Neural cell (in vitro differentiated cells): ENCODE results near the gene RAD51C. TPM values are rescaled to one million over a fixed set of nuclear protein-coding genes. Genes with fewer than 3 reads are reported as not detected.

ENCODE experiments used
- H2AFZ ChIP-seq: fragments of 200-600, 300-800 bp; sonication (generic), shearing (Covaris generic); 2 replicates; pipeline ENCODE4 v1.6.0; 2014; ENCODE audit warnings: low read depth, mild to moderate bottlenecking, antibody characterized with exemption, low read length, moderate library complexity
- H3F3A ChIP-seq: fragments of 200-600 bp; shearing (Covaris generic); 2 replicates; pipeline ENCODE4 v1.6.1; 2016; ENCODE audit warnings: mild to moderate bottlenecking, moderate library complexity, mixed read lengths, antibody characterized with exemption, low read length; ENCODE audit not compliant: insufficient read depth, poor library complexity, severe bottlenecking
- H3K27ac ChIP-seq: fragments of 200-600, 300-800 bp; sonication (generic), shearing (Covaris generic); 2 replicates; pipeline ENCODE4 v1.5.1; 2014; ENCODE audit warnings: mild to moderate bottlenecking, low read length, moderate library complexity
- H3K27me3 ChIP-seq: fragments of 300-800, 200-600 bp; sonication (generic), shearing (Covaris generic); 2 replicates; pipeline ENCODE4 v1.6.0; 2014; ENCODE audit warnings: mild to moderate bottlenecking, low read depth, low read length, moderate library complexity; ENCODE audit not compliant: insufficient read depth
- H3K36me3 ChIP-seq: fragments of 300-800, 200-600 bp; sonication (generic), shearing (Covaris generic); 2 replicates; pipeline ENCODE4 v1.5.1; 2014; ENCODE audit warnings: mild to moderate bottlenecking, antibody characterized with exemption, low read length, moderate library complexity; ENCODE audit not compliant: insufficient read depth
- H3K4me2 ChIP-seq: fragments of 300-800, 200-600 bp; sonication (generic), shearing (Covaris generic); 2 replicates; pipeline ENCODE4 v1.6.0; 2014; ENCODE audit warnings: mild to moderate bottlenecking, low read length
- H3K4me3 ChIP-seq: fragments of 300-800, 200-600 bp; sonication (generic), shearing (Covaris generic); 2 replicates; pipeline ENCODE4 v1.5.1; 2014; ENCODE audit warnings: mild to moderate bottlenecking, low read length, moderate library complexity
- H3K79me2 ChIP-seq: fragments of 200-600 bp; shearing (Covaris generic); replicated peaks from 2 replicates; pipeline ENCODE4 v1.6.0; 2014; ENCODE audit warnings: mild to moderate bottlenecking, low read length, moderate library complexity; ENCODE audit not compliant: insufficient read depth
- H3K9ac ChIP-seq: fragments of 300-800, 200-600 bp; sonication (generic), shearing (Covaris generic); 2 replicates; pipeline ENCODE4 v1.6.1; 2016; ENCODE audit warnings: mild to moderate bottlenecking, low read length, mixed read lengths
- H3K9me2 ChIP-seq: fragments of 200-600 bp; shearing (Covaris generic); 2 replicates; pipeline ENCODE4 v1.6.1; 2016; ENCODE audit warnings: mild to moderate bottlenecking, low read length, mixed read lengths; ENCODE audit not compliant: insufficient read depth
- H3K9me3 ChIP-seq: fragments of 200-600, 300-800 bp; sonication (generic), shearing (Covaris generic); 2 replicates; pipeline ENCODE4 v1.6.1; 2016; ENCODE audit warnings: mild to moderate bottlenecking, mixed run types, low read length, moderate library complexity, mixed read lengths
- H4K20me1 ChIP-seq: fragments of 200-600 bp; shearing (Covaris generic); 2 replicates; pipeline ENCODE4 v1.6.1; 2016; ENCODE audit warnings: mild to moderate bottlenecking, mixed run types; ENCODE audit not compliant: insufficient read depth
- CTCF ChIP-seq: fragments of 450-650 bp; IDR thresholded peaks from 2 replicates; pipeline ENCODE4 v1.5.1; 2014; ENCODE audit warnings: antibody characterized with exemption, mild to moderate bottlenecking, moderate library complexity; ENCODE audit not compliant: poor library complexity, severe bottlenecking
- EP300 ChIP-seq: fragments of 450-650 bp; conservative IDR thresholded peaks from 2 replicates; pipeline ENCODE4 v1.6.1; 2014; ENCODE audit warnings: antibody characterized with exemption, mild to moderate bottlenecking, moderate library complexity; ENCODE audit not compliant: poor library complexity, severe bottlenecking
- EZH2 ChIP-seq: fragments of 200-600, 300-800 bp; shearing (Covaris generic), sonication (generic); IDR thresholded peaks from 2 replicates; pipeline ENCODE4 v1.6.1; 2014; ENCODE audit warnings: antibody characterized with exemption, low read length, borderline replicate concordance, mild to moderate bottlenecking; ENCODE audit not compliant: insufficient read depth, poor library complexity, severe bottlenecking
- MXI1 ChIP-seq: fragments of 450-650 bp; conservative IDR thresholded peaks from 2 replicates; pipeline ENCODE4 v1.6.1; 2014; ENCODE audit warnings: antibody characterized with exemption, mild to moderate bottlenecking; ENCODE audit not compliant: poor library complexity, severe bottlenecking
- POLR2AphosphoS5 ChIP-seq: IDR thresholded peaks from 2 replicates; pipeline ENCODE4 v1.6.1; 2012
- RAD21 ChIP-seq: fragments of 450-650 bp; conservative IDR thresholded peaks from 2 replicates; pipeline ENCODE4 v1.6.1; 2014; ENCODE audit warnings: antibody characterized with exemption, mild to moderate bottlenecking, moderate library complexity
- SMC3 ChIP-seq: fragments of 450-650 bp; conservative IDR thresholded peaks from 2 replicates; pipeline ENCODE4 v1.6.1; 2014; ENCODE audit warnings: antibody characterized with exemption, mild to moderate bottlenecking, moderate library complexity; ENCODE audit not compliant: poor library complexity
- TAF1 ChIP-seq: IDR thresholded peaks from 2 replicates; pipeline ENCODE4 v1.6.1; 2012; ENCODE audit warnings: low read depth
- polyA plus RNA-seq: library from polyadenylated mRNA; depleted of rRNA; stranded (reverse); fragments of >200 nt; gene quantifications from 2 replicates; pipeline ENCODE4 v1.2.3, GENCODE V29; 2014
- TF ChIP-seq, protein P1 (sequence below): IDR thresholded peaks from 2 replicates; pipeline ENCODE4 v1.6.1; 2012; ENCODE audit warnings: borderline replicate concordance

Gene RAD51C
- polyA plus RNA-seq, 1 donor from 2014 or later, result 25.1 TPM

DNA sequence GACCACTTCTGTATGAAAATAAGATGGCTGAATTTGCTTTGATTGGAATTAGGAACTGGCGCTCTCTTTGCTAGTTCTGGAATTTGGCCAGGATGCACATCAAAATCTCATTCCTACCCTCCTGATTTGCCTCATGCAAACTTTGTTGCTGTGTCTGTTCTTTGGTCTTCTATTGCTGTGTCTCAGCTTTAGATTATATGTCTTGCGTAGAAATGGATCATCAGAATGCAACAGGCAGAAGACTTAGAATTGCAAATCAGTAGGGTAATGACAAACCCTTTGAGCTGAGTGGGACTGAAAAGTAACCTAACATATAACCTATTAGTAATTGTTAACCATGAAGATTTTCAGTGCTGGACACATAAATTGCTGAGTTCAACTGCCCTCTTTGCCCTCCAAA lies 30.3 kb downstream of the RAD51C start:
- no peaks in the 10 kb centered on the region for H3K79me2 ChIP-seq
- no peak overlapping the region for H3K4me2 ChIP-seq
- H2AFZ ChIP-seq, result no peak overlapping the region
- no peak overlapping the region for H3K9ac ChIP-seq
- no peaks in the 10 kb centered on the region for H3K27me3 ChIP-seq
- no peaks in the 10 kb centered on the region for H3K9me2 ChIP-seq
- no peak overlapping the region for H3K27ac ChIP-seq
- H4K20me1 ChIP-seq, result no peaks in the 10 kb centered on the region
- no peaks in the 10 kb centered on the region for H3K9me3 ChIP-seq
- H3F3A ChIP-seq, result no peaks in the 10 kb centered on the region
- H3K4me3 ChIP-seq, result no peak overlapping the region
- TF ChIP-seq POLR2AphosphoS5 (no peak), EZH2 (no peak), SMC3 (no peak), EP300 (no peak), RAD21 (no peak), CTCF (no peak), TAF1 (no peak), MXI1 (no peak)
- TF ChIP-seq, protein P1, sequence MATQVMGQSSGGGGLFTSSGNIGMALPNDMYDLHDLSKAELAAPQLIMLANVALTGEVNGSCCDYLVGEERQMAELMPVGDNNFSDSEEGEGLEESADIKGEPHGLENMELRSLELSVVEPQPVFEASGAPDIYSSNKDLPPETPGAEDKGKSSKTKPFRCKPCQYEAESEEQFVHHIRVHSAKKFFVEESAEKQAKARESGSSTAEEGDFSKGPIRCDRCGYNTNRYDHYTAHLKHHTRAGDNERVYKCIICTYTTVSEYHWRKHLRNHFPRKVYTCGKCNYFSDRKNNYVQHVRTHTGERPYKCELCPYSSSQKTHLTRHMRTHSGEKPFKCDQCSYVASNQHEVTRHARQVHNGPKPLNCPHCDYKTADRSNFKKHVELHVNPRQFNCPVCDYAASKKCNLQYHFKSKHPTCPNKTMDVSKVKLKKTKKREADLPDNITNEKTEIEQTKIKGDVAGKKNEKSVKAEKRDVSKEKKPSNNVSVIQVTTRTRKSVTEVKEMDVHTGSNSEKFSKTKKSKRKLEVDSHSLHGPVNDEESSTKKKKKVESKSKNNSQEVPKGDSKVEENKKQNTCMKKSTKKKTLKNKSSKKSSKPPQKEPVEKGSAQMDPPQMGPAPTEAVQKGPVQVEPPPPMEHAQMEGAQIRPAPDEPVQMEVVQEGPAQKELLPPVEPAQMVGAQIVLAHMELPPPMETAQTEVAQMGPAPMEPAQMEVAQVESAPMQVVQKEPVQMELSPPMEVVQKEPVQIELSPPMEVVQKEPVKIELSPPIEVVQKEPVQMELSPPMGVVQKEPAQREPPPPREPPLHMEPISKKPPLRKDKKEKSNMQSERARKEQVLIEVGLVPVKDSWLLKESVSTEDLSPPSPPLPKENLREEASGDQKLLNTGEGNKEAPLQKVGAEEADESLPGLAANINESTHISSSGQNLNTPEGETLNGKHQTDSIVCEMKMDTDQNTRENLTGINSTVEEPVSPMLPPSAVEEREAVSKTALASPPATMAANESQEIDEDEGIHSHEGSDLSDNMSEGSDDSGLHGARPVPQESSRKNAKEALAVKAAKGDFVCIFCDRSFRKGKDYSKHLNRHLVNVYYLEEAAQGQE, result no peak
- H3K36me3 ChIP-seq, result no peaks in the 10 kb centered on the region

GRCh38 chr17:58728798-58729197 lies 36.4 kb downstream of the RAD51C start:
- Histone ChIP-seq H3K27me3 (no peaks in the 10 kb centered on the region), H3K4me3 (no peak overlapping the region), H3K9me3 (no peaks in the 10 kb centered on the region), H3K4me2 (no peak overlapping the region), H3K36me3 (no peaks in the 10 kb centered on the region), H3K9me2 (no peaks in the 10 kb centered on the region), H2AFZ (no peak overlapping the region), H3K79me2 (no peaks in the 10 kb centered on the region), H4K20me1 (no peaks in the 10 kb centered on the region), H3F3A (no peaks in the 10 kb centered on the region), H3K27ac (no peak overlapping the region), H3K9ac (no peak overlapping the region)
- TF ChIP-seq EZH2, result no peak
- no peak for TF ChIP-seq TAF1
- TF ChIP-seq, protein P1, result no peak
- no peak for TF ChIP-seq SMC3
- no peak for TF ChIP-seq RAD21
- no peak for TF ChIP-seq EP300
- no peak for TF ChIP-seq CTCF
- TF ChIP-seq MXI1, result no peak
- TF ChIP-seq POLR2AphosphoS5, result no peak
